ENCODE measurements around the gene LY86.

GRCh38 chr6:6683969-6684833 is 95.7 kb downstream of the LY86 start:
- TF ChIP-seq POLR2AphosphoS5 (IDR thresholded peaks at IDR 0.05; ENCODE audit: low read depth, low read length) (no peak), POLR2A (IDR thresholded peaks at IDR 0.05; ENCODE audit: low read depth, low read length) (no peak), TAF1 (IDR thresholded peaks at IDR 0.05; ENCODE audit: low read depth, low read length) (no peak), POU2F2 (IDR thresholded peaks at IDR 0.05; ENCODE audit: low read depth, low read length) (no peak; the same call in 1 of the 2 replicates)
